Glomerular visceral epithelial cell (primary cell): ENCODE measurements around the gene SLC25A6.
"Not testable (repeated sequence)": the region's sequence is repeated elsewhere in the genome, so short reads cannot be mapped to it uniquely, and the experiment has no call there.

Experiments used
- DNase-seq: peaks from one replicate; pipeline ENCODE4 v3.0.0-alpha.2; 2016; ENCODE audit errors: extremely low spot score

The SLC25A6 gene

DNA sequence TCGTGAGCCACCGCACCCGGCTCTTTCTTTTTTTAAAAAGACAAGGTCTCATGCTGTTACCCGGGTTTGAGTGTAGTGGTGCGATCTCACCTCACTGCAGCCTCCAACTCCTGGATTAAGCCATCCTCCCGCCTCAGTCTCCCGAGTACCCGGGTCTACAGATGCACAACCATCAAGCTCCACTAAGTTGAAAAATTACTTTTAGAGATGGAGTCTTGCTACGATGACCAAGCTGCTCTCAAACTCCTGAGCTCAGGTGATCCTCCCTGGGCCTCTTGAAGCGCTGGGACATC lies 2.0 kb downstream of the SLC25A6 start:
- no peak for DNase-seq

DNA sequence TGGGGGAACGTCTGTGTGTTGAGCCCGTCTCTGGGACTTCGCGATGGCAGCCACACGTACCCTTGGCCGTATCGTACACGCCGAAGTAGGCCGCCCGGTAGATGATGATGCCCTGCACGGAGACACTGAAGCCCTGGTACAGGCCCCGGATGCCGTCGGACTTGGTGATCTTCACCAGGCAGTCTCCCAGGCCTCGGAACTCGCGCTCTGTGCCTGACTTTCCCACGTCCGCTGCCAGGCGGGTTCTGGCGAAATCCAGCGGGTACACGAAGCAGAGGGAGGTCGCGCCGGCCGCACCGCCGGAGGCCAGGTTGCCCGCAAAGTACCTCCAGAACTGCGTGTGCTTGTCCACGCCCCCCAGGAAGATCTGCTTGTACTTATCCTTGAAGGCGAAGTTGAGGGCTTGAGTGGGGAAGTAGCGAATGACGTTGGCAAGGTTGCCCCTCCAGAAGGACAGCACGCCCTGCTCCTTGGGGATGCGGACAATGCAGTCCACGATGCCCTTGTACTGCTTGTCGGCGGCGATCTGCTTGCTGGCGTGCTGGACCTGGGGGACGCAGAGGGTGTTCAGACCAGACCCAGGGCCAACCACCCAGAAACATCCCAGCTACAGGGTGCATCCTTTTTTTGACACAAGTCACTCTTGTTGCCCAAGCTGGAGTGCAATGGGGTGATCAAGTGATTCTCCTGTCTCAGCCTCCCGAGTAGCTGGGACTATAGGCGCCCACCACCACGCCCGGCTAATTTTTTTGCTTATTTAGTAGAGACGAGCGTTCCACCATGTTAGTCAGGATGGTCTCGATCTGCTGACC lies 2.5 kb downstream of the SLC25A6 start:
- no peak for DNase-seq

DNA sequence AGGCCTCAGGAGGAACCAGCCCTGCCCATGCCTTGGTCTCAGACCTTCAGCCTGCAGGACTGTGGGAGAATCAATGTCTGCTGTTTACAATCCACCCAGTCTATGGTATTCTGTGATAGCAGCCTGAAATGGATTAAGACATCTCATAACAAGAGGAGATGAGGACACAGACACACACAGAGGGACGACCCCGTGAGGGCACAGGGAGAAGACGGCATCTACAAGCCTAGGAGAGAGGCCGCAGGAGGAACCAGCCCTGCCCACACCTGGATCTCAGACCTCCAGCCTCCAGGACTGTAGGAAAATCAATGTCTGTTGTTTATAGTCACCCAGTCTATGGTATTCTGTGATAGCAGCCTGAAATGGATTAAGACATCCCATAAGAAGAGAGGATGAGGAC lies 3.3 kb downstream of the SLC25A6 start:
- DNase-seq: no peak

DNA sequence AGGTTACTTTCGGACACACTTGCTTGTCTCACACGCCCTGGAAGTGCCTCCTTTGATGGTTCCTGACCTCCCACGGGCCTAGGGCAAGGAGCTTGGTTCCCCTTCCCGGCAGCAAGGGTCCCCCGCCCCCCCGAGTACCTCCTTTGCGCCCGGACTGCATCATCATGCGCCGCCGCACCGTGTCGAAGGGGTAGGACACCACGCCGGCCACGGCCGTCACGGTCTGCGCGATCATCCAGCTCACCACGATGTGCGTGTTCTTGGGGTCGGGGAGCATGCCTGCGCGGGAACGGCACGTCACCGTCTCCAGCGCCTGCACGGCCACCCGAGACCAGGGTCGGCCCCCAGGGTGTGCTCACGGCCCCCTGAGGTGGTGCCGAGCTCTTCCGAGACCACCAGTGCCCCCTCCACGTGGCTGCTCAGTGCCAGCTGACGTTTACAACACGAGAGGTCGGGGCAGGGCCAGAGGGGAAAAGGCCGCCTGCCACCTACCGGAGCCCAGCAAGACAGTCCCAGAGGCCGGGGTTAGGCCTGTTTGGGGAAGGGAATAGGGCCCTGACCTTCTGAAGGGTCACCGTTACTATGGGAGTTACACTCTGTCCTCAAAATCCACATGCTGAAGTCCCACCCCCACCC lies 4.7 kb downstream of the SLC25A6 start:
- DNase-seq: no peak

DNA sequence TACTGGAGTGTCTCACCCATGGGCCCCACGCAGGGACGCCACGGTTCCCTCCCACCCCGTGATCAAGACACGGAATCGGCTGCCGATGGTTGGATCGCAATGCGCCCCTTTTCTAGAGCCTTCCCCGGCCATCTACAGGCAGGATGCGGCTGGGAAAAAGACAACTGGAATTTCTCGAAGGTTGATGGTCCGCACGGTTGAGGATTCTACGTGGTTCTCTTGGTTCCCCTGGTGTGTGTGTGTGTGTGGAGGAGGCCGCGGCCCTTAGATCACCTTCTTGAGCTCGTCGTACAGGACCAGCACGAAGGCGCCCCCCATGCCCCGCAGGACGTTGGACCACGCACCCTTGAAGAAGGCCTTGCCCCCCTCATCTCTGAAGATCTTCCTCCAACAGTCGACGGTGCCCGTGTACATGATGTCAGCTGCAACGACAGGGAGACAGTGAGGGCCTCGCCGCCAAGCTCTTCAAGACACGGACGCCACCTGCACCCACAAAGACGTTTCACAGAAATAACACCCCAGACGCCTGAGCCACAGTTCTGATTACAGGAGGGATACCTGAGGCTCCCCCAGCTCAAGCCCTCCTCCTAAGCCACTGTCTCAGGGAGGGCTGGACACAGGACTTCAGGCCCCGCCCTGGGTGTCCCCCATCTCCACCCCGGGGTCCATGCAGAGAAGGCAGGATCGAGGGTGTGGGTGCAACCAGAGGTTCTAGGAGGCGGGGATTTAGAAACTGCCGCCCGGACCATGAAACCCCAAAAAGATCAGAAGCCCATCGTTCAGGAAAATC lies 5.4 kb downstream of the SLC25A6 start:
- no peak for DNase-seq

DNA sequence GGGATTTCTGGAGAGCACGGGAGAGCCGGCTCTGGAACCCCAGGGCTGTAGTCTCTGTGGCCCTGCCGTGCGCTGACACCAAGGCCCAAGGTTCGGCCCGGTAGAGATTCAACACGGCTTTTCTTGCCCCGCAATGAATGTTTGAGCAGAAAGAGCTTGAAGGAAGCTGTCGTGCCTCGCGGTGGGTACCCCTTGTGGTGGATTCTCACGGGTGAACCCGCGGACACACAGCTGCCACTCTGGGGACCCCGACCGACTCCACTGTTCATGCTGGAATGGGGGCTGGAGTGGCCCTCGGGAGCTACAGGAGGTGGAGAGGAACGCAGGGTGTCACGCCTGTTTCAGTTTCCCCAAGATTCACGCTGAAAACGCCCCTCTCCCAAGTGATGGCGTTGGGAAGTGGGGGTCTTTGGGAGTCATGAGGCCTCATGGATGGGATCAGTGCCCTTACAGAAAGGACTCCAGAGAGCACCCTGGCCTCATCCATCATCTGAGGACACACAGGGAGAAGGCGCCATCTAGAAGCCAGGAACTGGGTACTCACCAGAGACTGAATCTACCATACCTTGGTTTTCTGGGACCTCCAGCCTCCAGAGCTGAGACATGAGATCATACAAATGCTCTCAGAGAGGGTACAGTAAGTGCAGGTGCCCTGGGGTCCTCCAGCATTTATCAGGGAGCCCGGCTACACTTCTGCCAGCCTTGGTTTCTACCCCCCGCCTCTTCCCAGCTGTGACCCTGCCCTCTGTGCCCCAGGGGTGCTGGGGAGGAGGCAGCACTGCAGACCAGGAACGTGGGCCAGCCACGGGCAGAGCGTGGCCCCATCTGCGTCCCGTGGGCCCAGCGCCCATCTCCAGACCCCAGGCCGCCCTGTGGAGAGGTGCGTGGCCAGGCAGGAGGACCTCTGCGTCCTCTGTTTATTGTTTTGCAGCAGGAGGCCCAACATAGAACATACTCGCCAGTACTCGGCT lies 6.4 kb downstream of the SLC25A6 start:
- DNase-seq: no peak

DNA sequence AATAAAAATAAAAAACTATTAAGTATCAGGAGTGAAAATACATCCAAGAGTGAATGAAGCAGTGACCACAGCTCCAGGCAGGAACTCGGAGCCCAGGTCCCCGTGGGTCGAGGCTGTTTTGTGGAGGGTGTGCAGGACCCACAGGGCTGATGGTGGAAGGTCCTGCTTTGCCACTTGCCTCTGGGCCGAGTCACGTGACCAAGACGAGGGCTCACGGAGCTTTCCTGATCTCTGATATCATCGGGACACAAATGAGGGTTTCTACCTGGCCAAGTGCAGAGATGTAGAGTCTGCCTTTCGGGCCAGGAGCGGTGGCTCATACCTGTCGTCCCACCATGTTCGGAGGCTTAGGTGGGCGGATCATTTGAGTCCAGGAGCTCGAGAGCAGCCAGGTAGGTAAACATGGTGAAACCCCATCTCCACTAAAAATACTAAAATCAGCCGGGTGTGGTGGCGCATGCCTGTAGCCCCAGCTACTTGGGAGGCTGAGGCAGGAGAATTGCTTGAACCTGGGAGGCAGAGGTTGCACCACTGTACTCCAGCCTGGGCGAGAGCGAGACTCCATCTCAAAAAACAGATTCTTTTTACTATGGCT lies 7.2 kb downstream of the SLC25A6 start:
- DNase-seq: no peak

DNA sequence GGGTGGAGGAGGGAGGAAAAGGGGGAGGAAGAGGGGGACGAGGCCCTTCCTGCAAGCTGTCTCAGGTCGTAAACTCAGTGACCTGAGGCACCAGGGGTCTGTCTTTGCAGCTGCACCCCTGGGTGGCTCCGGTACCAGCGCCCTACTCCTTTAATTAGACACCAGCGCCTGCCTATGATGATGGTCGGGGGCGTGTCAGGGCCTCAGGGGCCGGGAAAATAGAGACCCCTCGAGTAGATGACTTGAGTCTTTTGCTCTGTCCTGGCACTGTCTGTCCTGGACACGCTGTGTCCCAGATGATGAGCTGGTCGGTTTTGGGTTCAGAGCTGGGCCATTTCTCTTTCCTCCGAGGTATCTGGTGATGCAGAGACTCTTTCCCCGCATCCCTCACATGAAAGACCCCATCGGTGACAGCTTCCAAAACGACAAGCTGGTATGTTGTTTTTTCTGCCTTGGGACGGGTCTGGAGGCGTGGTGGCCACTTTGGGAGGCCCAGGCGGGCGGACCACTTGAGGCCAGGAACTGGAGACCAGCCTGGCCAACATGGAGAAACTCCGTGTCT lies 11.2 kb downstream of the SLC25A6 start:
- no peak for DNase-seq

DNA sequence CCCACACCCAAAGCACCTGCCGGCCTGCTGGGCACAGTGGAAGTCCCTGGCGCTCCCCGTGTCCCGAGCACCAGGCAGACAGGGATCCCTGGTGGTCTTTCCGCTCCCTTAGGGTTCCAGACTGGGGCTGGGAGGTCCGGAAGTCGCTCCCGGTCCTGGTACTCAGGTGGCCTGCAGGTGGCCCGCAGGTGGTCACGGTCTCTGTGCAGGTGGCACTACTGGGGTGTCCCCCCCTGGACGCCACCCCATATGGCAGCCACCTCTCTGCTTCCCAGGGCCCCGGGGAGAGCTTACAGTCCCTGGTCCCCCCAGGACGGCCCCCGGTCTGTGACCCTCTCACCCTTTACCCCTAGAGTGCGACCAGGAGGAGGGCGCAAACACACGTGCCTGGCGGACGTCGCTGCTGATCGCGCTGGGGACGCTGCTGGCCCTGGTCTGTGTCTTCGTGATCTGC lies 13.6 kb downstream of the SLC25A6 start:
- DNase-seq: no peak

DNA sequence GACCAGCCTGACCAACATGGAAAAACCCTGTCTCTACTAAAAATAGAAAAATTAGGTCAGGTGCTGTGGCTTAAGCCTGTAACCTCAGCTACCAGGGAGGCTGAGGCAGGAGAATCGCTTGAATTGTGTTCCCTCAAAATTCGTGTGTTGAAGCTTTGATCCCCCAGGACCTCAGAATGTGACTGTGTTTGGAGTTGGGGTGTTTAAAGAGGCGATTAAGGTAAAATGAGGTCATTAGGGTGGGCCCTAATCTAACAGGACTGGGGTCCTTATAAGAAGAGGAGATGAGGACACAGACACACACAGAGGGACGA lies 23.6 kb downstream of the SLC25A6 start:
- no peak for DNase-seq

DNA sequence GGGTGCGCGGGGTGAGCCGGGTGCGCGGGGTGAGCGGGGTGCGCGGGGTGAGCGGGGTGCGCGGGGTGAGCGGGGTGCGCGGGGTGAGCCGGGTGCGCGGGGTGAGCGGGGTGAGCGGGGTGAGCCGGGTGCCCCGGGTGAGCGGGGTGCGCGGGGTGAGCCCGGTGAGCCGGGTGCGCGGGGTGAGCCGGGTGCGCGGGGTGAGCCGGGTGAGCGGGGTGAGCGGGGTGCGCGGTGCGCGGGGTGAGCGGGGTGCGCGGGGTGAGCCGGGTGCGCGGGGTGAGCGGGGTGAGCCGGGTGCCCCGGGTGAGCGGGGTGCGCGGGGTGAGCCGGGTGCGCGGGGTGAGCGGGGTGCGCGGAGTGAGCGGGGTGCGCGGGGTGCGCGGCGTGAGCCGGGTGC lies 25.6 kb downstream of the SLC25A6 start:
- DNase-seq: not testable (repeated sequence)

DNA sequence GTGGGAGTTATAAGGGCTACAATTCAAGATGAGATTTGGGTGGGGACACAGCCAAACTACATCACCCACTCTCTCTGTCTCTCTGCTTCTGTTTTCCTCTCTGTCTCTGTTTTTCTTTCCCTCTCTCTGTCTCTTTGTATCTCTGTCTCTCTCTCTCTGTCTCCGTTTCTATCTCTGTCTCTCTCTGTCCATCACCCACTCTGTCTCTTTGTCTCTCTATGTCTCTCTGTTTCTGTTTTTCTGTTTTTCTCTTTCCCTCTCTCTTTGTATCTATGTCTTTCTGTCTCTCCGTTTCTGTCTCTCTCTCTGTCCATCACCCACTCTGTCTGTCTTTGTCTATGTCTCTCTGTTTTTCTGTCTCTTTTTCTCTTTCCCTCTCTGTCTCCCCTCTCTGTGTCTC lies 30.0 kb downstream of the SLC25A6 start:
- no peak for DNase-seq

DNA sequence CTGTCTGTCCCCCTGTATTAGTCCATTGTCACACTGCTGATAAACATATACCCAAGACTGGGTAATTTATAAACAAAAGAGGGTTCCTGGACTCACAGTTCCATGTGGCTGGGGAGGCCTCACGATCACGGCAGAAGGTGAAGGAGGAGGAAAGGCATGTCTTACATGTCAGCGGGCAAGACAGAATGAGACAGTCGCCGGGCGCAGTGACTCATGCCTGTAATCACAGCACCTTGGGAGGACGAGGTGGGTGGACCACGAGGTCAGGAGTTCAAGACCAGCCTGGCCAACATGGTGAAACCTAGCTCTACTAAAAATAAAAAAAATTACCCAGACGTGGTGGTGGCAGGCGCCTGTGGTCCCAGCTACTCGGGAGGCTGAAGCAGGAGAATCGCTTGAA lies 30.6 kb downstream of the SLC25A6 start:
- no peak for DNase-seq

DNA sequence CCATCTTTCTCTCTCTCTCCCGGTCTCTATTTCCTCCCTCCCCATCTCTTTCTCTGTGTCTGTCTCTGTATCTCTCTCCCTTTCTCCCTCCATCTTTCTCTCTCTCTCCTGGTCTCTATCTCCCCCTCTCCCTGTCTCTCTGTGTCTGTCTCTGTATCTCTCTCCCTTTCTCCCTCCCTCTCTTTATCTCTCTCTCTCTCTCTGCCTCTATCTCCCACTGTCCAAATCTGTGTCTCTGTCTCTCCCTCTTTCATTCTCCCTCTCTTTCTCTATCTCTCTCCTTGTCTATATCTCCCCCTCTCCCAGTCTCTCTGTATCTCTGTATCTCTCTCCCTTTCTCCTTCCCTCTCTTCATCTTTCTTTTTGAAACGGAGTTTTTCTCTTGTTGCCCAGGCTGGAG lies 31.7 kb downstream of the SLC25A6 start:
- DNase-seq: no peak

DNA sequence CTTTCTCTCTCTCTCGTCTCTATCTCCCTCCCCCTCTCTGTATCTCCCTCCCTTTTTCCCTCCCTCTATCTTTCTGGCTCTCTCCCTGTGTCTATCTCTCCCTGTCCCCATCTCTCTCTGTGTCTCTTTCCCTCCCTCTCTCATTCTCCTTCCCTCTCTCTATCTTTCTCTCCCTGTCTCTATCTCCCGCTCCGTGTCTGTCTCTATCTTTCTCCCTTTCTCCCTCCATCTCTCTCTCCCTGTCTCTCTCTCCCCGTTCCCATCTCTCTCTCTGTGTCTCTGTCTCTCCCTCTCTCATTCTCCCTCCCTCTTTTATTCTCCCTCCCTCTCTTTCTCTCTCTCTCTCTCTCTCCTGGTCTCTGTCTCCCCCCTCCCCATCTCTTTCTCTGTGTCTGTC lies 32.4 kb downstream of the SLC25A6 start:
- DNase-seq: no peak

DNA sequence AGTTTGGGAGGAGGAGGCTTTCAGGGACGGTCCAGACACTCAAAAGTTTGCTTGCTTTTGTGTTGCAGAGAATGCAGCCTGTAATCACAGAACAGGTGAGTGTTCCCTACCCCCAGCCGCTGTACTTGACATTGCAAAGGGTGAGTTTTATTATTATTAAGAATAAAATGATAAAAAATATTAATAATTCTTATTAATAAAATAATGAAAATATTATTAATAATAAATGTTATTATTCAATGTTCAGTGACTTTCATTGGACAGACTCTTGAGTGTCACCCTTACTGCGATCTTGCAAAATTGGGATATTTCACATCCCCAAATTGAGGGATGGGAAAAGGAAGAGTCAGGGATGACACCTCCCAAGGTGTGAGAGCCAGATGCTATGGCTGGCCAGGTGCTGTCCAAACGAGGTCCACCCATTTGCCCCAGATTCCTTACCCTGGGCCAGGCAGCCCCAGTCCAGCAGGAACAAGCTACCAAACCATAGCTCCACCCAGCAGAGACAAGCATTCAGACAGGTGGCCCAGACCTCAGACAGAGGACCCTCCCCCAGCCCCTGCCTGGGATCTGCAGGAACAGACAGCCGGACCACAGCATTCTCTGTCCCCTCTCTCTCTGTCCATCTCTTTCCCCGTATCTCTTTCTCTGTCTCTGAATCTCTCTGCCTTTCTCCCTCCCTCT lies 33.0 kb downstream of the SLC25A6 start:
- no peak for DNase-seq

DNA sequence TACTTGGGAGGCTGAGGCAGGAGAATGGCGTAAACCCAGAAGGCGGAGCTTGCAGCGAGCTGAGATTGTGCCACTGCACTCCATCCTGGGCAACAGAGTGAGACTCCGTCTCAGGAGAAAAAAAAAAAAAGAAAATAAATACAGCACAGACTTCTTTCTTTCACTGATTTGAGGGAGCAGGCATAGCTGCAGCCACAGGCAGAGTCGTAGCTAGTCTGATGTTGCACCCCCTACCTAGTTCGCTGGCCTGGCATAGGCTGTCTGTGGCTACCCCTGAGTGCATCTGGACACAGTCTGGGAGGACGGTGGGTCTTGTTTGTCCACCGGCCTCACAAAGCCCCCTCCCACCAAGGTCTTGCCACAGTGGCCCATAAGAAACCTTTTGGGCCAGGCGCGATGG lies 33.9 kb downstream of the SLC25A6 start:
- DNase-seq: no peak

DNA sequence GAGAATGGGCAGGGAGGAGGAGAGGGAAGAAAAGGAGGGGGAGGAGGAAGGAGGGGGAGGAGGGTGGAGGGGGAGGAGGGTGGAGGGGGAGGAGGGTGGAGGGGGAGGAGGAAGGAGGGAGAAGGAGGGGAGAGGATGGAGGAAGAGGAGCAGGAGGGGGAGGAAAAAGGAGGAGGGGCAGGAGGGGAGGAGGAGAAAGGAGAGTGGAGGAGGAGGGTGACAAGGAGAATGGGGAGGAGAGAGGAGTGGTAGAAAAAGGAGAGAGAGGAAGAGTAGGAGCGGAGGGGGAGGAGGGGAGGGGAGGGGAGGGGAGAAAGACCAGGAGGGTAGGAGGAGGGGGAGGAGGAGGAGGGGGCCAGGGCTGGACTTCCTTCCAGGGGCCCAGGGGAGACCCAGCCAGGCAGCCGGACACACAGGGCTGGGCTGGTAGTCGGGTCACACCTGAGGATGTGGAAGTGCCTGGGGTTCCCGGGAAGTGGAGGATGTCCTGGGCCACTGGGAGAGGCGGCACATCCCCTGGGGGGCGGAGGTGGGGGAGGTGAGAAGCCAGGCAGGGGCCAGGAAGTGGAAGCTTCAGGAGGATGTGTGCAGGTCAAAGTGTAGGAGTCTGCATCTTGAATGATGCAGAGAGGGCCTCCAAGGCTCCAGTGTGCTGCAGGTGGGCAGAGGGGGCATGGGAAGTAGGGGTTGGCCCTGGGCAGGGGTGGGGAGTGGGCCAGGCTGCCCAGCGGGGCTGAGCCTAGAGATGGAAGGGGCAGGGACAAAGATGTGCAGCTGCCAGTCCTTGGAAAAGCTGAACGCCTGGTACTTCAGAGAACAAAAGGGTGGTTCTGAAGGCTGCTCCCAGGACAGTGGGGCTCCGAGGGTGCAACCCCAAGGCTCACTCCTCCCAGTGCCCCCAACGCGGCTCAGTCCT lies 36.5 kb downstream of the SLC25A6 start:
- DNase-seq: no peak
